ENCODE results near the gene IRS1. TPM values are rescaled to one million over a fixed set of nuclear protein-coding genes. Genes with fewer than 3 reads are reported as not detected.

The IRS1 gene, protein sequence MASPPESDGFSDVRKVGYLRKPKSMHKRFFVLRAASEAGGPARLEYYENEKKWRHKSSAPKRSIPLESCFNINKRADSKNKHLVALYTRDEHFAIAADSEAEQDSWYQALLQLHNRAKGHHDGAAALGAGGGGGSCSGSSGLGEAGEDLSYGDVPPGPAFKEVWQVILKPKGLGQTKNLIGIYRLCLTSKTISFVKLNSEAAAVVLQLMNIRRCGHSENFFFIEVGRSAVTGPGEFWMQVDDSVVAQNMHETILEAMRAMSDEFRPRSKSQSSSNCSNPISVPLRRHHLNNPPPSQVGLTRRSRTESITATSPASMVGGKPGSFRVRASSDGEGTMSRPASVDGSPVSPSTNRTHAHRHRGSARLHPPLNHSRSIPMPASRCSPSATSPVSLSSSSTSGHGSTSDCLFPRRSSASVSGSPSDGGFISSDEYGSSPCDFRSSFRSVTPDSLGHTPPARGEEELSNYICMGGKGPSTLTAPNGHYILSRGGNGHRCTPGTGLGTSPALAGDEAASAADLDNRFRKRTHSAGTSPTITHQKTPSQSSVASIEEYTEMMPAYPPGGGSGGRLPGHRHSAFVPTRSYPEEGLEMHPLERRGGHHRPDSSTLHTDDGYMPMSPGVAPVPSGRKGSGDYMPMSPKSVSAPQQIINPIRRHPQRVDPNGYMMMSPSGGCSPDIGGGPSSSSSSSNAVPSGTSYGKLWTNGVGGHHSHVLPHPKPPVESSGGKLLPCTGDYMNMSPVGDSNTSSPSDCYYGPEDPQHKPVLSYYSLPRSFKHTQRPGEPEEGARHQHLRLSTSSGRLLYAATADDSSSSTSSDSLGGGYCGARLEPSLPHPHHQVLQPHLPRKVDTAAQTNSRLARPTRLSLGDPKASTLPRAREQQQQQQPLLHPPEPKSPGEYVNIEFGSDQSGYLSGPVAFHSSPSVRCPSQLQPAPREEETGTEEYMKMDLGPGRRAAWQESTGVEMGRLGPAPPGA (N-terminal part only)
- 0.72 TPM for total RNA-seq (ENCODE audit: unreplicated experiment)
- long read RNA-seq = 0 reads

DNA sequence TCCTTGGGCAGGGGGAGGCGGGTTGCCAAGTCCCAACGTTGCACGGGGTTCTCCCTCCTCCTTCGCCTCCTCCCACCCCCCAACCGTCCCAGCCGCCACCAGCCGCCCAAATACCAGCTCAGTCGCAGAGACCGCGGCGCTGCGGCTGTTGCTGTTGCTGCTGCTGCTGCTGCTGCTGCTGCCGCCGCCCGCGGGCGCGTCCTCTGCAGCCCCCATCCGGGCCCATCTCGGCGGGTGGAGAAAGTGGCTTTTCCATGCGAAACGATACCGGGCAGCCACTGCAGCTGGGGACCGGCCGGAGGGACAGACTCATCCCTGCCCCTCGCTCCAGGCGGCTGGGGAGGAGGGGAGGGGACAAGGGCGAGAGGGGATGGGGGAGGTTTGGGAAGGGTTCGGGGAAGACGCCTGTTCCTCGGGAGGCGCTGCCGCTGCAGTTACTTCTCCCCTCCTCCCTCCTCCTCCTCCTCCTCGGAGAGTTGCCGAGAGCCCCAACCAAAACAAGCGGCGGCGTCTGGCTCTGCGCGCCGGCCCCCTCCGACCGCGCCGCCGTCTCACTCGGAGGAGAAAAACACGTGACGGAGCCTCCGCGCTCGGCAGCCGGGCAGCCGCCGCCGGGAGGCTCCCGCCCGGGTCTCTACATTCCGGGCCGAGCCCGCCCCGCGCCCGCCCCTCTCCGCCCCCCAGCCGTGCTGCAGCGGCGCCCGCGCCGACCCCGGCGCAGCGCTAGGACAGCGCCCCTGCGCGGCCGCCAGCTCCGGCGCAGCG is at the start of gene IRS1:
Gene IRS1, minus strand, starts transcription at position 610 of the 765 bp plus-strand sequence. CDS start 1,082 bp downstream, outside the sequence.
- peak; percentile 58 for DNase-seq (ENCODE audit: low spot score)
- peak within 1 kb of the TSS; percentile 86 for H3K4me3 Mint-ChIP-seq (ENCODE audit: unreplicated experiment)
- TF ChIP-seq, protein P1, sequence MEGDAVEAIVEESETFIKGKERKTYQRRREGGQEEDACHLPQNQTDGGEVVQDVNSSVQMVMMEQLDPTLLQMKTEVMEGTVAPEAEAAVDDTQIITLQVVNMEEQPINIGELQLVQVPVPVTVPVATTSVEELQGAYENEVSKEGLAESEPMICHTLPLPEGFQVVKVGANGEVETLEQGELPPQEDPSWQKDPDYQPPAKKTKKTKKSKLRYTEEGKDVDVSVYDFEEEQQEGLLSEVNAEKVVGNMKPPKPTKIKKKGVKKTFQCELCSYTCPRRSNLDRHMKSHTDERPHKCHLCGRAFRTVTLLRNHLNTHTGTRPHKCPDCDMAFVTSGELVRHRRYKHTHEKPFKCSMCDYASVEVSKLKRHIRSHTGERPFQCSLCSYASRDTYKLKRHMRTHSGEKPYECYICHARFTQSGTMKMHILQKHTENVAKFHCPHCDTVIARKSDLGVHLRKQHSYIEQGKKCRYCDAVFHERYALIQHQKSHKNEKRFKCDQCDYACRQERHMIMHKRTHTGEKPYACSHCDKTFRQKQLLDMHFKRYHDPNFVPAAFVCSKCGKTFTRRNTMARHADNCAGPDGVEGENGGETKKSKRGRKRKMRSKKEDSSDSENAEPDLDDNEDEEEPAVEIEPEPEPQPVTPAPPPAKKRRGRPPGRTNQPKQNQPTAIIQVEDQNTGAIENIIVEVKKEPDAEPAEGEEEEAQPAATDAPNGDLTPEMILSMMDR (IDR thresholded peaks at IDR 0.05; ENCODE audit: unreplicated experiment) = peak; percentile 17
- peaks cover 4% of the 10 kb centered on the region for H3K4me1 Mint-ChIP-seq (ENCODE audit: unreplicated experiment)
- H3K27ac Mint-ChIP-seq (ENCODE audit: unreplicated experiment) = peak within 1 kb of the TSS; percentile 13
- H3K9me3 Mint-ChIP-seq (ENCODE audit: unreplicated experiment) = no peaks in the 10 kb centered on the region
- H3K36me3 Mint-ChIP-seq (ENCODE audit: low read depth, unreplicated experiment) = no peaks in the 10 kb centered on the region
- peaks cover 10% of the 10 kb centered on the region for H3K27me3 Mint-ChIP-seq (ENCODE audit: unreplicated experiment)

DNA sequence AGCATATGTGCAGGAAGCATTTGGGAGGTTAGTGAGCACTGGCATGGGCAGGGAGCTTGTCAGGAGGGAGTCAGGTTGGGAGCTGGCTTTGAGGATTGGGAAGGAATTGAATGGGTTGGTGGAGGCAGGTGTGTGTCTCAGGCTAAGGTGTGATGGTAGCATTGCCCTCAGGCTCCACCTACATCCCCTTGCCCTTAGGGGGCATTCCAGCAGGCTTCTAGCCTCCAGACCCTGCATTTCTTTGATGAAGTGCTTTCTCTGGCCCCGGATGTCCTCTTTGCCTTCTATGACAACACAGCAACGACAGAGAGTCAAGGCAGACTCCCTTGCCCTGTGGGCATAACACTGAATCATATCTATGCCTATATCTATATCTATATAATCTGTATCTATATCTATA is 49.7 kb upstream of the IRS1 start:
- Mint-ChIP-seq H3K27me3 (ENCODE audit: unreplicated experiment) (no peaks in the 10 kb centered on the region), H3K27ac (ENCODE audit: unreplicated experiment) (no peak overlapping the region), H3K36me3 (ENCODE audit: low read depth, unreplicated experiment) (no peaks in the 10 kb centered on the region), H3K4me3 (ENCODE audit: unreplicated experiment) (no peak overlapping the region), H3K4me1 (ENCODE audit: unreplicated experiment) (peaks cover 5% of the 10 kb centered on the region), H3K9me3 (ENCODE audit: unreplicated experiment) (no peaks in the 10 kb centered on the region)
- DNase-seq (ENCODE audit: low spot score) = no peak
- TF ChIP-seq, protein P1 (IDR thresholded peaks at IDR 0.05; ENCODE audit: unreplicated experiment) = no peak

DNA sequence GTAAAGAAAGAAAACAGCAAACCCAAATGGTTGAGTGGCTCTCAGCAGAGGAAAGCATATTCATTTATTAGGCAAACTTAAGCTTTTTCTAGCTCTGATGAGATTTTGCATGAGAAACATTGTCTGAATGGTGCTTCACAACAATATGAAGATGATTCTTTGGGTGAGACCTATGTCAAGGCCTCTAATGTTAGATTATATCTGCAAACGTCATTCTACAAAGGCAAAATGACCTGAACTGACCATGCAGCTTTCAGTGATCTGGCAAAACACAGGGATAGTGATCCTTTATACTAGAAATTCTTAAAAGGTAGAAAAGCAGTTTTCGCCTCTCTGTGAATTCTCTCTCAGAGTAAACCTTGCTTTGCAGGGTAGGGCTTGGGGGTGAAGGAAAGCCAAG is 47.9 kb upstream of the IRS1 start:
- TF ChIP-seq, protein P1 (IDR thresholded peaks at IDR 0.05; ENCODE audit: unreplicated experiment) = no peak

DNA sequence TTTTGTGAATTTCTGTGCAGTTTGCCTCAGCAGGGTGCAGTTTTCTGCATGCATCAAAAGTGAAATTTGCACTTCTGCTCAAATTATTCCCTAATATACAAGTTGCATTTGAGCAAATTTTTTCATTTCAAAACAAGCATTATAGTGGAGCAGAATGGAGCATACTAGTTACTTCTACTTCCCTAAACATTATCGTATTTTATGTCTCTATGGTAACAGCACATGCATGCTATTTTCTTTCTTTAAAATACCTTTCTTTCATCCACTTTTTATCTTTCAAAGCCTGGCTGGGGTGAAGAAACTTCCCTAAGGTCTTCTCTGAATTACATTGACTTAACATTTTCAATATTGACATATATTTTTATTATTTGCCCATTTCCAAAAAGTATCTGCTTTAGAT is 47.5 kb upstream of the IRS1 start:
- Mint-ChIP-seq H3K9me3 (ENCODE audit: unreplicated experiment) (no peaks in the 10 kb centered on the region), H3K4me1 (ENCODE audit: unreplicated experiment) (peaks cover 5% of the 10 kb centered on the region), H3K4me3 (ENCODE audit: unreplicated experiment) (no peak overlapping the region), H3K27me3 (ENCODE audit: unreplicated experiment) (no peaks in the 10 kb centered on the region), H3K36me3 (ENCODE audit: low read depth, unreplicated experiment) (no peaks in the 10 kb centered on the region), H3K27ac (ENCODE audit: unreplicated experiment) (no peak overlapping the region)
- DNase-seq (ENCODE audit: low spot score) = no peak
- TF ChIP-seq, protein P1 (IDR thresholded peaks at IDR 0.05; ENCODE audit: unreplicated experiment) = no peak

More for the DNA sequence above, 47.9 kb upstream of the IRS1 start:
- no peak for DNase-seq (ENCODE audit: low spot score)
- no peaks in the 10 kb centered on the region for H3K9me3 Mint-ChIP-seq (ENCODE audit: unreplicated experiment)
- H3K4me1 Mint-ChIP-seq (ENCODE audit: unreplicated experiment) = peaks cover 5% of the 10 kb centered on the region
- no peaks in the 10 kb centered on the region for H3K27me3 Mint-ChIP-seq (ENCODE audit: unreplicated experiment)
- no peak overlapping the region for H3K4me3 Mint-ChIP-seq (ENCODE audit: unreplicated experiment)
- no peaks in the 10 kb centered on the region for H3K36me3 Mint-ChIP-seq (ENCODE audit: low read depth, unreplicated experiment)
- H3K27ac Mint-ChIP-seq (ENCODE audit: unreplicated experiment) = no peak overlapping the region

Measured in endothelial cell (in vitro differentiated cells).